Measurements from ENCODE around the gene UMODL1. TPM values are rescaled to one million over a fixed set of nuclear protein-coding genes. Genes with fewer than 3 reads are reported as not detected.

UMODL1 gene
- total and polyA plus RNA-seq, 10 donors, result 0.02 to 0.85 (median 0.09) TPM; not detected in 3

- H3K4me1 ChIP-seq, result peaks cover 11 to 53% (median 35%) of the 10 kb centered on the region in 6 donors
- no peaks in the 10 kb centered on the region for H3K36me3 ChIP-seq
- H3K4me3 ChIP-seq, result no peak overlapping the region
- peaks cover 0 to 6% (median 0%) of the 10 kb centered on the region in 7 donors for H3K27me3 ChIP-seq (replicated peaks in 1 of 7)
- H3K27ac ChIP-seq, result no peak overlapping the region
- intact Hi-C loops (cut with DNase I; ENCODE audit: low total_unique reads), result no loop called here
- WGBS, 5 donors, result 51 to 78% (median 65%) methylated on average over 4 of the region's 4 CpGs
- no peaks in the 10 kb centered on the region for H3K9me3 ChIP-seq
- no peak for DNase-seq
- TF ChIP-seq POLR2A (IDR thresholded peaks at IDR 0.05) (no peak), POLR2AphosphoS5 (IDR thresholded peaks at IDR 0.05) (no peak), CTCF (IDR thresholded peaks at IDR 0.05 in 8 of 11, conservative IDR thresholded peaks at IDR 0.05 in 3 of 11) (no peak)
These were observed 4.6 kb upstream of the UMODL1 start for GRCh38 chr21:42066521-42066920.

GRCh38 chr21:42067531-42068255 is 3.4 kb upstream of the UMODL1 start:
- no peak for TF ChIP-seq POLR2A (IDR thresholded peaks at IDR 0.05)
- TF ChIP-seq POLR2AphosphoS5 (IDR thresholded peaks at IDR 0.05), result no peak
- TF ChIP-seq CTCF (IDR thresholded peaks at IDR 0.05 in 8 of 11, conservative IDR thresholded peaks at IDR 0.05 in 3 of 11), result no peak
- intact Hi-C loops (cut with DNase I; ENCODE audit: low total_unique reads), result no loop called here
- WGBS, 5 donors, result 85 to 92% (median 89%) methylated on average over 26 to 30 of the region's 30 CpGs
- Histone ChIP-seq H3K36me3 (no peaks in the 10 kb centered on the region), H3K4me1 (peaks cover 2 to 42% (median 24%) of the 10 kb centered on the region in 6 donors), H3K9me3 (no peaks in the 10 kb centered on the region), H3K27me3 (replicated peaks in 1 of 7) (peaks cover 0 to 10% (median 0%) of the 10 kb centered on the region in 7 donors), H3K4me3 (no peak overlapping the region), H3K27ac (no peak overlapping the region)
- DNase-seq, result peak; percentile 64

GRCh38 chr21:42068256-42068545 is 2.9 kb upstream of the UMODL1 start:
- TF ChIP-seq POLR2A (IDR thresholded peaks at IDR 0.05) (no peak), CTCF (IDR thresholded peaks at IDR 0.05 in 8 of 11, conservative IDR thresholded peaks at IDR 0.05 in 3 of 11) (no peak), POLR2AphosphoS5 (IDR thresholded peaks at IDR 0.05) (no peak)
- no peak overlapping the region for H3K27ac ChIP-seq
- 88 to 96% (median 93%) methylated on average over 5 to 6 of the region's 6 CpGs for WGBS, 5 donors
- no peak overlapping the region for H3K4me3 ChIP-seq
- H3K4me1 ChIP-seq, result peaks cover 2 to 38% (median 19%) of the 10 kb centered on the region in 6 donors
- peaks cover 0 to 15% (median 0%) of the 10 kb centered on the region in 7 donors for H3K27me3 ChIP-seq (replicated peaks in 1 of 7)
- no peaks in the 10 kb centered on the region for H3K9me3 ChIP-seq
- H3K36me3 ChIP-seq, result no peaks in the 10 kb centered on the region
- no peak for DNase-seq
- intact Hi-C loops (cut with DNase I; ENCODE audit: low total_unique reads), result no loop called here

- no peak overlapping the region for H3K27ac ChIP-seq
- no peak for DNase-seq
- peaks cover 2 to 38% (median 17%) of the 10 kb centered on the region in 6 donors for H3K4me1 ChIP-seq
- peaks cover 0 to 19% (median 0%) of the 10 kb centered on the region in 7 donors for H3K27me3 ChIP-seq (replicated peaks in 1 of 7)
- H3K4me3 ChIP-seq, result no peak overlapping the region
- no peaks in the 10 kb centered on the region for H3K36me3 ChIP-seq
- TF ChIP-seq POLR2AphosphoS5 (IDR thresholded peaks at IDR 0.05) (no peak), CTCF (IDR thresholded peaks at IDR 0.05 in 8 of 11, conservative IDR thresholded peaks at IDR 0.05 in 3 of 11) (no peak), POLR2A (IDR thresholded peaks at IDR 0.05) (no peak)
- no peaks in the 10 kb centered on the region for H3K9me3 ChIP-seq
- intact Hi-C loops (cut with DNase I; ENCODE audit: low total_unique reads), result no loop called here
- 73 to 94% (median 92%) methylated on average over 5 of the region's 5 CpGs for WGBS, 5 donors
These were observed 2.5 kb upstream of the UMODL1 start for GRCh38 chr21:42068592-42068991.
